ENCODE results near the gene PLEKHG5.

Gene PLEKHG5

GRCh38 chr1:6424619-6425593 lies 66.6 kb downstream of the PLEKHG5 start, which contains the start of gene ESPN:
Gene ESPN, plus strand, starts transcription at chr1:6424776. Its CDS starts 180 bp downstream, at chr1:6424956.
- no peak for DNase-seq

GRCh38 chr1:6424000-6424565 lies 67.4 kb downstream of the PLEKHG5 start:
- no peak for DNase-seq

GRCh38 chr1:6423321-6423999 lies 68.0 kb downstream of the PLEKHG5 start:
- DNase-seq: no peak

- DNase-seq: no peak
Measured at GRCh38 chr1:6421266-6421665, 70.2 kb downstream of the PLEKHG5 start.

GRCh38 chr1:6420454-6421042 lies 70.9 kb downstream of the PLEKHG5 start:
- no peak for DNase-seq

- DNase-seq: no peak
Measured at GRCh38 chr1:6419804-6420453, 71.5 kb downstream of the PLEKHG5 start, which contains the start of gene HES2. Gene HES2, minus strand, starts transcription at chr1:6419919. Its CDS starts 99 bp downstream, at chr1:6419820.

- DNase-seq: no peak
Measured at GRCh38 chr1:6419397-6419803, 72.1 kb downstream of the PLEKHG5 start.

GRCh38 chr1:6418668-6419396 lies 72.6 kb downstream of the PLEKHG5 start:
- DNase-seq: no peak

- no peak for DNase-seq
Measured at GRCh38 chr1:6417961-6418667, 73.4 kb downstream of the PLEKHG5 start.
